Measurements from ENCODE around the gene ATE1. TPM values are rescaled to one million over a fixed set of nuclear protein-coding genes. Genes with fewer than 3 reads are reported as not detected.

Gene ATE1
- total and polyA plus RNA-seq, 8 donors, result 4.9 to 47.4 (median 9.1) TPM

DNA sequence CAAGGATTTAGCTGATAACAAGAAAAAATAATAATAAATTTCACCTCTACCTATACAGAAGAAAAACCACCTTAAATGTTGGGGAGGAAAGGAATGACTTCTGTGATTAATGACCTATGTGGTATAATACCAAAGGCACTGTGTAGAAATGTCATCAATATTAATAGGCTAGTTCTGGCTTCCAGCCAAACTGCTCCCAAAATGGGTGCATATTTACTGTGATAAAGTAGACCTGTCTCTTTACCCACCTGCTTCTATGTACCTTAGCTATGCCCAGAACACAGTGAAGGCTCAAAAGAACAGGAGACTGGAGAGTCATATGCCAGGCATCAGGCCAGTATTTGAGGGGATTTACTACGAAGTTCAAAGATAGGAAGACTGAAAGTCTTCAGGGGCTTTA is 76.0 kb downstream of the ATE1 start:
- TF ChIP-seq POLR2A (IDR thresholded peaks at IDR 0.05) (no peak), POLR2AphosphoS5 (IDR thresholded peaks at IDR 0.05) (no peak)
- TF ChIP-seq, protein P1, sequence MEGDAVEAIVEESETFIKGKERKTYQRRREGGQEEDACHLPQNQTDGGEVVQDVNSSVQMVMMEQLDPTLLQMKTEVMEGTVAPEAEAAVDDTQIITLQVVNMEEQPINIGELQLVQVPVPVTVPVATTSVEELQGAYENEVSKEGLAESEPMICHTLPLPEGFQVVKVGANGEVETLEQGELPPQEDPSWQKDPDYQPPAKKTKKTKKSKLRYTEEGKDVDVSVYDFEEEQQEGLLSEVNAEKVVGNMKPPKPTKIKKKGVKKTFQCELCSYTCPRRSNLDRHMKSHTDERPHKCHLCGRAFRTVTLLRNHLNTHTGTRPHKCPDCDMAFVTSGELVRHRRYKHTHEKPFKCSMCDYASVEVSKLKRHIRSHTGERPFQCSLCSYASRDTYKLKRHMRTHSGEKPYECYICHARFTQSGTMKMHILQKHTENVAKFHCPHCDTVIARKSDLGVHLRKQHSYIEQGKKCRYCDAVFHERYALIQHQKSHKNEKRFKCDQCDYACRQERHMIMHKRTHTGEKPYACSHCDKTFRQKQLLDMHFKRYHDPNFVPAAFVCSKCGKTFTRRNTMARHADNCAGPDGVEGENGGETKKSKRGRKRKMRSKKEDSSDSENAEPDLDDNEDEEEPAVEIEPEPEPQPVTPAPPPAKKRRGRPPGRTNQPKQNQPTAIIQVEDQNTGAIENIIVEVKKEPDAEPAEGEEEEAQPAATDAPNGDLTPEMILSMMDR (IDR thresholded peaks at IDR 0.05), result no peak
- Histone ChIP-seq H3K27ac (no peak overlapping the region), H3K27me3 (no peaks in the 10 kb centered on the region), H3K4me3 (no peak overlapping the region), H3K36me3 (peaks cover 4 to 59% (median 49%) of the 10 kb centered on the region in 4 donors), H3K9me3 (peaks cover 0 to 4% (median 0%) of the 10 kb centered on the region in 4 donors), H3K4me1 (no peaks in the 10 kb centered on the region)
- WGBS, 5 donors, result 55 to 74% (median 65%) methylated on average over 1 of the region's 1 CpG
- intact Hi-C loops (cut with DNase I; ENCODE audit: low total_unique reads), result no loop called here
- DNase-seq, result peak in 1 of 2 donors; percentile 52

DNA sequence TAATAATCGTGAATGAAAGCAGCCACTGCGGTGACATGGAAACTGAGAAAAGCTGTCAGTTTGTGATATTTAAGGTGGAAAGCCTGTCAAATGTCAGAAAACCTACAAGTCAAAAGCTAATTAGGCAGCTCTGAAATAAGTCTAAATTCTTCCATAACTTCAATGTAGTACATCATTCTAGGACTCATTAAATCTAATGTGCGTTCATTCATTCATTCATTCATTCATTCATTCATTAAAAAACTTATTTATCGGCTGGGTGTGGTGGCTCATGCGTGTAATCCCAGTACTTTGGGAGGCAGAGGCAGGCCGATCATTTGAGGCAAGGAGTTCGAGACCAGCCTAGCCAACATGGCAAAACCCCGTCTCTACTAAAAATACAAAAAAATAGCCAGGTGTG is 79.7 kb downstream of the ATE1 start:
- H3K4me1 ChIP-seq, result no peaks in the 10 kb centered on the region
- H3K9me3 ChIP-seq, result no peaks in the 10 kb centered on the region
- H3K27ac ChIP-seq, result no peak overlapping the region
- no peak for DNase-seq
- 87 to 92% (median 89%) methylated on average over 8 of the region's 8 CpGs for WGBS, 5 donors
- no peaks in the 10 kb centered on the region for H3K27me3 ChIP-seq
- no peak overlapping the region for H3K4me3 ChIP-seq
- intact Hi-C loops (cut with DNase I; ENCODE audit: low total_unique reads), result no loop called here
- peaks cover 7 to 58% (median 45%) of the 10 kb centered on the region in 4 donors for H3K36me3 ChIP-seq
- TF ChIP-seq POLR2A (IDR thresholded peaks at IDR 0.05), result no peak
- TF ChIP-seq, protein P1 (IDR thresholded peaks at IDR 0.05), result no peak
- TF ChIP-seq EP300 (IDR thresholded peaks at IDR 0.05), result no peak
- TF ChIP-seq POLR2AphosphoS5 (IDR thresholded peaks at IDR 0.05), result no peak

DNA sequence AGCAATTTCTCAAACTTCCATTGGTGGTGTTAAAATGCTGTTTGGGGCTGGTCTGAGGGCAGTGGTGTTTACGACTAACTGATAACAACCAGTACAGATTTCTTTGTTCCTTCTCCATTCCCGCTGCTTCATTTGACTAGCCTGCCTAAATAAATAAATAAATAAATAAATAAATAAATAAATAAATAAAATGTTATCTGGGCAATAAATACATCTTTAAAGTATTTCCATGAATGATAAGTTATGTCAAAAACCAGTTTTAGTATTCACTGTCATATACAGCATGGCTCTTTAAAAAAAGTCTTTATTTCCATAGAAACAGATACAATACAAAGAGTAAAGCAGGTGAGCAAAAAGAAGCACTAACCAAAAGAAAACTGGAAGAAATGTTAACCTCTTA is 81.3 kb downstream of the ATE1 start:
- DNase-seq, result no peak
- H3K9me3 ChIP-seq, result no peaks in the 10 kb centered on the region
- H3K4me3 ChIP-seq, result no peak overlapping the region
- no peaks in the 10 kb centered on the region for H3K27me3 ChIP-seq
- H3K4me1 ChIP-seq, result no peaks in the 10 kb centered on the region
- H3K36me3 ChIP-seq, result peaks cover 7 to 58% (median 45%) of the 10 kb centered on the region in 4 donors
- 82 to 90% (median 86%) methylated on average over 2 of the region's 2 CpGs for WGBS, 5 donors
- TF ChIP-seq, protein P1 (IDR thresholded peaks at IDR 0.05), result no peak
- TF ChIP-seq POLR2AphosphoS5 (IDR thresholded peaks at IDR 0.05) (no peak), EP300 (IDR thresholded peaks at IDR 0.05) (no peak), POLR2A (IDR thresholded peaks at IDR 0.05) (no peak)
- intact Hi-C loops (cut with DNase I; ENCODE audit: low total_unique reads), result no loop called here
- H3K27ac ChIP-seq, result no peak overlapping the region

DNA sequence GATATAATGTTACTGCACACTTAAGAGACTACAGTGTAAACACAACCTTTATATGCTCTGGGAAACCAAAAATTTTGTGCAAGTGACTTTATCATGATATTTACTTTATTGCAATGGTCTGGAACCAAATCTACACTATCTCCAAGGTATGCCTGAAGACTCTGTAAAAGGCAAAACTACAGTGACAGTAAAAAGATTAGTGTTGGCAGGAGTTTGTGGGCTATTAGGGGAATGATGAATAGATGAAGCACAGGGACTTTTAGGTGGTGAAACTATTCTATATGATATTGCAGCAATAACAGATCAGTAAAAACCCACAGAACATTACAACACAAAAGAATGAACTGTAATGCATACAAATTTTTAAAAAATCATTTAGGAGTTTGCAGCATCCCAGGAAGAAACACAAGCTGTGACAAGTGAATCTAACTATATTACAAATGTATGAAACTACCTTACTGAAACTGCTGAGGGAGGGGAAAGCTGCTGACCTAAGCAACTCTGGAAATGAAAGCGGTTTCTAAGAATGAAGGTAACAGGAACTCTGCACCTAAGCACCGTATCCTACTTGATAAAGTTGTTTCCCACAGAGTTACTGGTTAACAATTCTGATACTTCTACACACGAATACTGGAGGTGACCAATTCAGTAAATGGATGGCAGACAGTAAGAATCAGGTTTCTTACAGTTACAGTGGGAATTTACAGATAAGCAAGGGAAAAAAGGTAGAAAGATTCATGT is 82.6 kb downstream of the ATE1 start:
- DNase-seq, result no peak
- whole genome bisulfite sequencing, 5 donors, result 81 to 90% (median 87%) methylated on average over 3 of the region's 3 CpGs
- H3K36me3 ChIP-seq, result peaks cover 7 to 50% (median 39%) of the 10 kb centered on the region in 4 donors

More for the DNA sequence above, 82.6 kb downstream of the ATE1 start:
- H3K4me3 ChIP-seq, result no peak overlapping the region
- H3K4me1 ChIP-seq, result no peaks in the 10 kb centered on the region
- no peak overlapping the region for H3K27ac ChIP-seq
- intact Hi-C loops (cut with DNase I; ENCODE audit: low total_unique reads), result no loop called here
- H3K9me3 ChIP-seq, result no peaks in the 10 kb centered on the region
- TF ChIP-seq POLR2A (IDR thresholded peaks at IDR 0.05), result no peak
- TF ChIP-seq, protein P1 (IDR thresholded peaks at IDR 0.05), result no peak
- TF ChIP-seq EP300 (IDR thresholded peaks at IDR 0.05), result no peak
- no peaks in the 10 kb centered on the region for H3K27me3 ChIP-seq

Measured in stomach (tissue), 9 donors.